DMS 273 treated with DMSO at 0.1 percent for 48 hours (cell line): ENCODE results near the gene RPS6KL1.

Experiments
- DNase-seq: peaks from one replicate; lab custom pipeline; 2025; lab: John Stamatoyannopoulos, UW

RPS6KL1 gene

GRCh38 chr14:74911221-74911620 lies 11.8 kb downstream of the RPS6KL1 start:
- DNase-seq = no peak

GRCh38 chr14:74910556-74910955 lies 12.5 kb downstream of the RPS6KL1 start:
- DNase-seq = no peak

GRCh38 chr14:74909911-74910310 lies 13.1 kb downstream of the RPS6KL1 start:
- no peak for DNase-seq

GRCh38 chr14:74909501-74909900 lies 13.6 kb downstream of the RPS6KL1 start:
- DNase-seq = no peak

- DNase-seq = no peak
These were observed 14.2 kb downstream of the RPS6KL1 start for GRCh38 chr14:74908861-74909341.

GRCh38 chr14:74907744-74908143 lies 15.3 kb downstream of the RPS6KL1 start:
- no peak for DNase-seq

GRCh38 chr14:74906925-74907521 lies 16.0 kb downstream of the RPS6KL1 start:
- DNase-seq = no peak

GRCh38 chr14:74905595-74906142 lies 17.4 kb downstream of the RPS6KL1 start:
- DNase-seq = no peak

- DNase-seq = no peak
These were observed 18.2 kb downstream of the RPS6KL1 start for GRCh38 chr14:74904635-74905503.

GRCh38 chr14:74902941-74903705 lies 19.9 kb downstream of the RPS6KL1 start:
- DNase-seq = no peak

- DNase-seq = no peak
These were observed 24.4 kb downstream of the RPS6KL1 start for GRCh38 chr14:74898694-74899093.

GRCh38 chr14:74898083-74898482 lies 25.0 kb downstream of the RPS6KL1 start:
- DNase-seq = no peak

- DNase-seq = no peak
These were observed 25.4 kb downstream of the RPS6KL1 start for GRCh38 chr14:74897642-74898041.

GRCh38 chr14:74896400-74896799 lies 26.7 kb downstream of the RPS6KL1 start:
- DNase-seq = no peak

GRCh38 chr14:74893614-74894091 lies 29.4 kb downstream of the RPS6KL1 start:
- no peak for DNase-seq

- DNase-seq = no peak
These were observed 30.3 kb downstream of the RPS6KL1 start for GRCh38 chr14:74892745-74893144.

- DNase-seq = no peak
These were observed 31.2 kb downstream of the RPS6KL1 start for GRCh38 chr14:74891870-74892269.

- DNase-seq = no peak
These were observed 32.8 kb downstream of the RPS6KL1 start for GRCh38 chr14:74890262-74890661.

GRCh38 chr14:74888164-74889158 lies 34.6 kb downstream of the RPS6KL1 start:
- no peak for DNase-seq

- no peak for DNase-seq
These were observed 37.1 kb downstream of the RPS6KL1 start for GRCh38 chr14:74886001-74886400.
